NCI-H82 treated with DMSO at 0.1 percent for 48 hours (cell line): Measurements from ENCODE around the gene EYA2.
"Not testable (repeated sequence)": the region's sequence is repeated elsewhere in the genome, so short reads cannot be mapped to it uniquely, and the experiment has no call there.

Source experiments
- DNase-seq: peaks from one replicate; lab custom pipeline; 2025; ENCODE audit not compliant: unreplicated experiment; lab: John Stamatoyannopoulos, UW

EYA2 gene

DNA sequence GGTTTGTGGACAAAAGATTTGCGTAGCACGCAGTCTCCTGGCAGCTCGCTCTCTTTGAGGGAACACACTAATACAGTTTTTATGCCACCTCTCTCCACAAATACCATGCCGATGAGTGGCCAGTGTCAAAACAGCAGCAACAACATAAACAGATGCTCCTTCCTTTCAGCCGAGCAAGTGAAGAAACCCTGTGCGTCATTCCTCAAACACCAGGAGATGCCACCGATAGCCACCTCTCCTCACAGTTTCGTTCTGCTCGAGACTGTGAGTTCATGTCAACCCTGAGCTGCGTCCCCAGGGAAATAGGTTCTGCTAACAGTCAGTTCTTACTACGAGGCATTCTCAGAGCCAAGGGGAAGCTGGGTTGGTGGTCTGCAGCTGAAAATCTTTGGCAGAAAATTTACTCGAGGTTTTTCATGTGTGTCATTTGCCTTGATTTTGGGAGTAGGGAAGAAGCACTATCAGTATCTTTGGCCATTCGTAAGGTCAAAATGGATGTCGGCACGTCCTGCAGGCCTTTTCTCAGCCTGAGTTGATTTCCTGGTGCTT lies 59.9 kb downstream of the EYA2 start:
- no peak for DNase-seq

DNA sequence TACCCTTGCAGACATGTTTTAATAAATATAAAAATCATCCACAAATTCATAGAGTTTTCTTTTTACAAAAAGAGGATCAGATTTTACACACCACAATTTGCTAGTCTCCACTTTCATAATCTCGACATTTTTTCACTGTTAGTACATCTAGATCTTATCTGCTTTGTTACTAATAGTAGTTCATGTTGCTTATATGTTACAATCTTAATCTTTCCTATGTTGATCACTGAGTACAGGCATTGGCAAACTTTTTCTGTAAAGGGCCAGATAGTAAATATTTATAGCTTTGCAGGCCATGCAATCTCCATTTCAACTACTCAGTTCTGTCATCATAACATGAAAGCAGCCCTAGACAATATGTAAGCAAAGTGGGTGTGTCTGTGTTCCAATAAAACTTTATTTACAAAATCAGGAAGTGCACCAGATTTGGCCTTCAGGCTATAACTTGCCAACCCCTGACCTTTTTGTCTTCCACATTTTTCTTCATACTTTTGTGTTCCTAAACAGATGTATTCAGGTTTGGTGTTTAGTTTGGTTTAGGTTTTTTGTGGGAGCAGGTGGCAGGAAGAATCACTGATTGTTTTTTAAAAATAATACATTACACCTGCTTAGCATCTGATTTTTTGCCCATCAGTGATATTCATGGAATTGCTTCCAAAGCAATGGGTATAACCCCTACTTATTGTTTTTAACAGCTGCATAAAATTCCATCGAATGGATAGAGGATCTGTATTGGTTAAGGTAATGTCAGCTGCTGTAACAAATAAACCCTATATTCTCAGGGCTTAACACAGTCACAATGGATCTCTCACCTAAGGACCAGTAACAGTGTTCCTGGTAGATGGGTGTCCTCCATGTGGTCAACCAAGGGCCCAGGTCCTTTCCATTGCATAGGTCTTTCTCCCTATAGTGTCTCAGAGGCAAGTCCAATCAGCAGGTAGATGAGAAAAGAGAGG lies 61.2 kb downstream of the EYA2 start:
- no peak for DNase-seq

DNA sequence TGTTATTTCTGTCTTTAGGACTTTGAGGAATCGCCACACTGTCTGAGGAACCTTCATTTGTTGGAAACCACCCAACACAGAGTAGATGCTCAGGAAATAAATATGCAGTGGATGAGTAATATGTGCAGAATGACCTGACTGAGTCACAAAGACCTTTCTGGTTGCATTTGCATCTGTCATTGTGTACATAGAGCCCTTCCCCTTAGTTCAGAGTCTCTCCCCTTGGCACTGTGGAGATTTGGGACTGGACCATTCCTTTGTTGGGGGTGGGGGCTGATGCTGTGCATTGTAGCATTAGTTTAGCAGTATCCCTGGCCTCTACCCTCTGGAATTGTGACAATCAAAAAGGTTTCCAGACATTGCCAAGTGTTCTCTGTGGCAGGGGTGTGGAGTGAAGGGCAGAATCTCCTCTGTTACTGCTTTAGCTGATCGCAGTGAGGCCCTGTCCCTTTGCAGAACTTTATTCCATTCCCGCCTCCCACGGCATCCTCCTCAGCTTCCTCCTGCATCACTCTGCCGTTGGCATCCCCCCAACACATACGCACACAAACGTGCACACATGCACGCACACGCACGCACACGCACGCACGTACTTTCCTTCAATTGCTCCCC lies 64.5 kb downstream of the EYA2 start:
- DNase-seq, result no peak

DNA sequence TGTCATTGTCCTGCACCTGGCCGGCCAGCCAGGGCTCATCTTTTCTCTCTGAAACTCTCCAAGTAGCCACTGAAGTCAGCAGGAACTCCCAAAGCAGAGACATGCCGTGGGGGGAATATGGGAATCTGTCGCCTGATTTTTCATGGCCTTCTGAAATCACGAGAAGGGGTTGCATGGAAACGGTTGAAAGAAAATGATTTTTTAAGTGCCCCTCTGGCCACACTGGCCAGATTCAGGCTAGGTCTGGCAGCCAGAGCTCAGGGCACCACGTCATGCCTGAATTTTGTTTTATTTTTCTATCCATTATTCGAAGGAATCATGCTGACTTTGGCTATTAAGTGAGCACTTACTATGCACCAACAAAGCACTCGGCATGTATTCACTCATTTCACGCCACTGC lies 65.2 kb downstream of the EYA2 start:
- no peak for DNase-seq

DNA sequence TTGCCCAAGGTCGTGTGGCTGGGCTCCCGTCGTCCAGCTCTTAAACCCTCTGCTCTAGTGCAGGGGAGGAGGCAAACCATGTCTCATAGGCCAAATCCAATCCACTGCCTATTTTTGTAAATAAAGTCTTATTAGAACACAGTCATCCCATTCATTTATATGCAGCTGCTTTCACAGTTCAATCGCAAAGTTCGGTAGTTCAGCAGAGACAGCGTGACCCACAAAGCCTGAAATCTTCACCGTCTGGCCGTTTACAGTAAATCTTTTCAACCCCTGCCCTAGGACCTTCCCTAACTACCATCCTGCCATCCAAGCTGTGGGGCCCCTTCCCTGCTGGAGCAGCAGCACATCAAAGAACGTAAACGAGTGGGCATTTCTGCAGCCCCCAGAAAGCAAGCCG lies 65.9 kb downstream of the EYA2 start:
- DNase-seq, result no peak

DNA sequence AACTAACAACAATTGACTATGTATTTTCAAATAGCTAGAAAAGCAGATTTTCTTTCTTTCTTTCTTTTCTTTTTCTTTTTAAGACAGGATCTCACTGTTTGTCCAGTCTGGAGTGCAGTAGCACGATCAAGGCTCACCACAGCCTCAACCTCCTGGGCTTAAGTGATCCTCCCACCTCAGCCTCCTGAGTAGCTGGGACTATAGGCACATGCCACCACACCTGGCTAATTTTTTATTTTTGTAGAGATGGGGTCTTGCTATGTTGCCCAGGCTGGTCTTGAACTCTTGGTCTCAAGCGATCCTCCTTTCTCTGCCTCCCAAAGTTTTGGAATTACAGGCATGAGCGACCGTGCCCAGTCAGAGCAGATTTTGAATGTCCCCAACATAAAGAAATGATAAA lies 67.3 kb downstream of the EYA2 start:
- not testable (repeated sequence) for DNase-seq

DNA sequence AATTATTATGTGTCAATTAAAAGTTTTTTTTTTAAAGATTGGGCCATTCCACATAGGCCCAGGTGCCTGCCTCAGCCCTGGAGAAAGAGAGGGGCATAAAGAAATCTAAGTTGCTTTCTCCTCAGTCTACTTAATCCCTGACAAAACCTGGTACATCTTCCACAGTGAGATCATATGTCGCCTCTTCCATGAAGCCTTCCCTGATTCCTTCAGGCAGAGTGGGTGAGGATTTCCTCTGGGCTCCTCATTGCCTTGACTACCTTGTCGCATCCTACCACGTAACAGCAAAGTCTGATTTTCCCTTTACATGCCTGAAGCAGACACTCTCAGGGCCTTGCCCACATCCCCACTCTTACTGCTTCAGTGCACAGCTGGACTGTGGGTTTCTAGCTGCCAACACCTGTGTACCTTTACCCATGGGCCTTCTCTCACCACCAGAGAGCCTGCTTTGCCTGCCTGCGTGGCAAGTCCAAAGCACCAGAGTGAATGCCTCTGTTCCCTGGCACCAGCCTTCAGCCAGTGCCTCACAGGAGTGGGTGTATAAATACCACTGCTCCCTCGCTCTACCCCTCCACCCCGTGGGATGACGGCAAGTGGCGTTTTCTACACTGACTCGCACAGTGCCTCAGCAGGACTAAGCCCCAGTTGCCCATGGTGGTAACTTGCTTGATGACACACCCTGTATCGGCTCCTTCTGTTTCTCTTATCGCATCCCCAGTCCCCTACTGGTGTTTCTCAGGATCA lies 68.0 kb downstream of the EYA2 start:
- DNase-seq, result no peak

DNA sequence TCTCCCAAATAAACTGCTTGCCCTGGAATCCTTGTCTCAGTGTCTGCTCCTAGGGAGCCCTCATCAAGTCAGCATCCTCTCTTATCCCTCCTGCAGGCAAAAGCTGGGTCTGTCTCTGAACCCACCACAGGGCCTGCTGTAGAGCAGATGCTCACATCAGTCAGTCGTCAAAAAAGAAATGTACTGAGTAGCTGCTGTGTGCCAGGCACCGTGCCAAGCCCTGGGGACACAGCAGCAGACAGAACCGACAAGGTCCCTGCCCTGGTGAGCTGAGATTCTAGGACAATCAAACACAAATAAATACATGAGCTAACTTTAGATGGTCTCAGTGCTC lies 68.5 kb downstream of the EYA2 start:
- no peak for DNase-seq

DNA sequence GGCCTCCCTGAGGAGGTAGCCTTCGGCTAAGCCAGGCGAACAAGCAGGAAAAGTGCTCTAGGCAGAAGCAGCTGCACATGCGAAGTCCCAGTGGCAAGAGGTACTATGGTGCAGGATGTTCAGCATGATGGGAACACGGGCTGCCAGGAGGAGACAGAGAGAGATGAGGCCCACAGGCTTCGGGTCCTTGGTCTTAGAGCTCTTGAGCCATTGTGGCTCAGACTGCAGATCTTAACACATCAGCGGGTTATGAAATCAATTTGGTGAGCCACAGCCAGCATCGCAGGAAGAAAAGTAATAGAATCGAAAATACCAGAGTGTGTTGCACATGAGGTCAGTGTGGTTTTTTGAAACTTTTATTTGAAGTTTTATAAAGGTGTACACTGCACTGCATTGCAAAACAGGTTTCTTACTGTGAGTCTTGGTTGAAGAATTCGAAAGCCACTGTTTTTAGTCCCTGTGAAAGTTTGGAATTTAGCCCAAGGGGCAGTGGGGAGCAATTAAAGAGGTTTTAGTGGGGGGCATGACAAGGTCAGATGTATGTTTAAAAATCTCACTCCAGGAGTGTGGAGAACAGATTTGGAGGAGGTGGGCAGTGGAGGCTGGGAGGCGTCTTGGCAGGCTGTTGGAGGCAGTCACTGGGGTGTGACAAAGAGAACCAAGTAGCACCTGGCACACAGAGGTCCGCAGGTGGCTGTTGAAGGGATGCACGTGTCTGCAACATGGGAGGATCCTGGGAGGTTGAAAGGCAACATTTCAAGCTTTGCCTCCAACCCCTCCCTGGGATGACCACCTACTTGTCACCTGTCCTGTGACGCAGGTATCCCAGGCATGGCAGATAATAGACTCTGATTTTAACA lies 69.3 kb downstream of the EYA2 start:
- DNase-seq, result no peak

DNA sequence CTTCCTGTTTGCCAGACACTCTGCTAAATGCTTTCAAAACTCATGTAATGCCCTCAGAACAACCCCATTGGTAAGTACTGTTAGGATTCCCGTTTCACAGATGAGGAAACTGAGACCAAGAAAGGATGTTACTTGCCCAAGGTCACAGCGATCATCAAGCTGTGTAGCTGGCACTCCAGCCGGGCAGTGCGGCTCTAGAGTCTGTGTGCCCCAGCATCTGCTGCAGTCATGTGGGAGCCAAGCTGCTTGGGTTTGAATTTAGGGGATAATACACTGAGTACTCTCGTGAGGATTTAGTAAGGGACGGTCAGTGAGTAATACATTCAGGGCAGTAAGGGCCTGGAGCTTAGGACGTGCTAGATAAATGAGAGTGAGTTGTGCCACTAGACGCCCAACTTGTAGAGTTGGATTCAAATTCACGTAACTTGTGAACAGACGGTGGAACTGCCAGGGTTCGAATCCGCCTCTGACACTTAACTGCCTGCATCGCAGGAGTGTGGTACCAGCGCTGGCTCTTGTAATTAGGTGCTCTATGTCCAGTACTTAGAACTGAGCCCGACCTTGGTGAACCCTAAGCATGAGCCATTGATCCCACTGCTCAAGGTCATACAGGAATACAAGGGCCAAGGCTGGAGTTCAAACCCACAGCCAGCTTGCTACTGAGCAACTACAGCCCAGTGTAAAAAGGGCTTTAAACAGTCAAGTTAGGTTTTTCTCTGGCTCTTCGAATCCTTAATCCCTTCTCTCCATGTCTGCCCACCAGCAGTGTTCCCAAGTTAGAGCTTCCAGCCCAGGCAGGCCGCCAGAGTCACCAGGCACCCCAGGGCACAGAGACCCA lies 70.2 kb downstream of the EYA2 start:
- DNase-seq, result no peak

DNA sequence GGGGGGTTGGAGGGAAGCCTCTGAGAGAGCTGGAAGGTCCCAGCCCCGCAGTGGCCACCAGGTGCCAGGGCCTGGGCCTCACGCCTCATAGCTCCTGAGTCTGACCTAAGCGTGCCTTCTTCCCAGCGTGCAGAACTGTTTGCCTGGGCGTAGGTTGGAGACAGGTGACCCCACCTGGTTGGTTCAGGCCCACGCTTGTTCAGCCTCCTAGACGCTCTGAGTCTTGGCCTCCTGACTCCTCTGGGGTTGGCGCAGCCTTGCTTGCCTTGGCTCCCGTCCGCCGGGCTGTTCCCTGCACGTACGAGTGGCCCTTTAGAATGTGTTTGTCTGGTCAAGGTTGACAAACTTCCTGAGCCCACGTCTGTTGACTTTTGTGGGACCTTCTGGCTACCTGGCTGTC lies 70.8 kb downstream of the EYA2 start:
- no peak for DNase-seq

DNA sequence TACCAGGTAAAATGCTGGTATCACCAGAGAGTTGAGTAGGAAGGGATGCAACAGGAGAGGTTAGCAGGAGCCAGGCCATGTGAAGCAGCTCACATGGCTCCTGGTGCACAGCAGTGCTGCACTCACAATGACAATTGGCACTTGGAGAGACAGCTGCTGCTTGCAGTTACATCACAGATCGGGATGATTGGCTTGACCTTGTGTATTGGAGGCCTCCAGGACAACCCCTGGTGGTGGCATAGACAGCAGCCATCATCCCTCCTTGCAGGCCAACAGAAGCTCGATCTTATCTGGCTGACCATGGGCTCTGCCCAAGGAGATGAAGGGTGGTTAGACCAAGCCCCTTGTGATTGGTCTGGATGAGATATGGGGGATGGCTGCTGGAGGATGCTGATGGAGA lies 73.0 kb downstream of the EYA2 start:
- DNase-seq, result no peak

DNA sequence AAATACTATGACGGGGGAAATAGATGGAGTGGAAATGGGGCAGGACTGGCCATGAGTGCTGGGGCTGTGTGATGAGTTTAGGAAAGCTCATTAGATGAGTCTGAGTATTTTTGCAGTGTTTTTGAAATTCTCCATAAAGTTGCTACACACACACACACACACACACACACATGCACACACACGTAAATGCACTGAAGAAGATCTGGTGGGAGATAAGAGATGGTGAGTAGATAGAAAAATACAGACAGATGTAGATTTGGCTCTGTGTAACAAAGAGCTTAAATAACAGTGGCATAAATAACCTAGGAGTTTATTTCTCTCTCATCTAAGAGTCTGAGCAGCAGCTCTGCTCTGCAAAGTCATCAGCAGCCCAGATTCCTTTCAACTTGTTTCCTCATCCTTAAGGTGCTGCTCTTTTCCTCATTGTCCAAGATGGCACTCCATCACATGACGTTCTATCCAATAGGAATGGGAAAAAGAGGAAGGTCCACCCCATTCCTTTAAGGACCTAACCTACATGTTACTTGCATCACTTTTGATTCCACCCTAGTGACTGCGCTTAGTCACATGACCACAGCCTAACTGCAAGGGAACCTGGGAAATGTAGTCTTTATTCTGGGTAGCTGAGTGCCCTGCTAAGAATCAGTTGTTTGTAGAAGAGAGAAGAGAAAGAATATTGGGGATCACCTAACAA lies 76.4 kb downstream of the EYA2 start:
- peak; percentile 94 for DNase-seq

DNA sequence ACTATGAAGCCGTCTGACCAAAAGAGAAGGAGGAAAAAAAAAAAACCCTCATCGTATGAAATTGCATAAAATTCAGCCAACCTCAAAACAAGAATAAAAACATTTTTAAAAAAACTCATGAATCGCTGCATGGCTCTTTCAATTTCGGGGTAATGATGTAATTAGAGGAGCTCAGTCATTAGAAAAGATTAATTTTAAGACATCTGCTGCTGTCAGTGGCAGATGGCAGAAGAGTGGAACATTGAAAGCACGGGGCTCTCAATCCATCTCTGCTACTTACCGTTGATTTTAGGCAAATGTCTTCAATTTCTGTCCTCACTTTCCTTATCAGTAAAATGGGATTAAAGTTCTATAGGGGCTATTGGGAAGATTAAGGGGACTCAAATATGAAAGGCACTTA lies 79.1 kb downstream of the EYA2 start:
- DNase-seq, result peak; percentile 98

DNA sequence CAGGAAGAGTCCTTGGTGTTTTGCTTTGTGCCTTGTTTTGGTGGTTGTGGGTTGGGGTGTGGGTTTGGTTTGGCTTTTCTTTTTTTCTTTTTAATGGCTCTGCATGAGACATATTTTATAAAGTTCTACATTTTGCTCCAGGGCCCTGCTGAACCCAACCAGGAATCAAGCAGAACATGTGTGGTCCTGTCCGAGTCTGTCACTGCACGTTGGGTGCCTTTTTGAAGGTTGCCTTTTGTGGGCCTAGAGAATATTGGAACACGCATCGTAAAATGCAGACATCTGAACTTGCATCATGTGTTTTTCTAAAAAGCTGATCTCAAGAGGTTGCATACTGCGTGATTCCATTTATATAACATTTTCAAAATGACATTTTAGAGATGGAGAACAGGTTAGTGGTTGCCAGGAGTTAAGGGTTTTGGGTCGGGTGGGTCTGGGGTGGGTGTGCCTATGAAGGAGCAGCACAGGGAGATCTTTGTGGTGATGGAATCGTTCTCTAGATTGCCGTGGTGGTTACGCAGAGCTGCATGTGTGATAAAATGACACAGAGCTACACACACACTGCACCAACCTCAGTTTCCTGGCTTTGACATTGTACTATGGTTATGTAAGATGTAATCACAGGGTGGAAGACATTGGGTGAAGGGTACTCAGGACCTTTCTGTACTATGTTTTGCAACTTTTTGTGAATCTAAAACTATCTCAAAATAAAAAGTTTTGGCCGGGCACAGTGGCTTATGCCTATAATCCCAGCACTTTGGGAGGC lies 80.2 kb downstream of the EYA2 start:
- no peak for DNase-seq

DNA sequence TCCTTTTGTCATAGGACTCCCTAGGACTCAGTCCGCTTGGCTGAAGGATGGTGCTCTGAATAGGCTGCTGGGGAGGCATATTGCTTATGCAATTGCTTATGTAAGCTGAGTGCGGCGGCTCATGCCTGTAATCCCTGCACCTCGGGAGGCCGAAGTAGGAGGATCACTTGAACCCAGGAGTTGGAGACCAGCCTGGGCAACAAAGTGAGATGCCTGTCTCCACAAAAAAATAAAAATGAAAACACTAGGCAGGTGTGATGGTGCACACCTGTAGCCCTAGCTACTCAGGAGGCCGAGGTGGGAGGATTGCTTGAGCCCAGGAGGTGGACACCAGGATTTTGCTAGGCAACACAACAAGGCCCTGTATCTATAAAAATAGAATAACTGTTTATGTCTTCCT lies 81.3 kb downstream of the EYA2 start:
- no peak for DNase-seq

DNA sequence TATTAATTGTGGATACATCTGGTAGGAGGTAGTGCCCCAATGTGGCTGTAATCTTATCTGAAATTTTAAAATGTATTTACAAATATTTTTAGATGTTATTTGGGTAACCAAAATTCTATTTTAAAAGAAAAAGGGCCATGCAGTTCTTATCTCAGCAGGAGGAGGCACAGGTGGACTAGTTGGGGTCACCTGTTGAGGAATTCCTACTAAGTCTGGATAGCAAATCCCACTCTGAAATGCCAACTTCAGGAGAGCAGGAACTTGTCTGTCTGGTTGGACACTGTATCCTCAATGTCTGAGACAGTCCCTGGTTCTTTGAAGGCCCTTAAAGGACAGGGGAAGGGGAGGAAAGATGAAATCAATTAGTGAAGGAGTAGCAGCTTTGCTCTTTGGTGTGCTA lies 82.6 kb downstream of the EYA2 start:
- DNase-seq, result no peak

DNA sequence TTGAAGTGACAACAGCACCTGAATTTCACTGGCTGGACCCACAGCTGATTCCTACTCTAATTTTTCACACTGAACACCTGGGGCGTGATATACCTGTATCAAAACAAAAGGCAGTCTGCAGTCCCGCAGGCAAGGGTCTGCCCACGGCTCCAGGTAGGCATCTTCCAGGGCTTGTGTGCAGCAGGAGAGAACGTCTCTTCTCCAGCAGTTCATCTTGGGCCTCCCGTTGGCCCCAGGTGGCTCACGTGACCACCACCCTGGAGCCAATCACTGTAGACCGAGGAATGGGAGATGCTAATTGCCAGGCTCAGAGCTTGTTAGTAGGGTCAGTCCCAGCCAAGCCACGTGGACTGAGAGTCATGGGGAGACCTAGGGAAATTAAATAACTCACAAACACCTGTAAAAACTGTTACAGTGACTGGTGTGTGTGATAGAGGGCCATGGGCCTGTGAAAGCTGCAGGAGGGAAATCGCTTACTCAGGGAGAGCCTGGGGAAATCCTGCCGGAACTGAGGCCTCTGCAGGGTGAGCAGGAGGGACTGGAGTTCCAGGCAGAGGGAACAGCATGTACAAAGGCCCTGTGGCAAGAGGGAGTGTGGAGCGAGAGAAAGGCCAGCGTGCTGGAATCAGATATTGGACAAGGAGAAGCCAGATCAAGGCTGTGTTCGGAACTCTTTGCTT lies 83.4 kb downstream of the EYA2 start:
- DNase-seq, result peak; percentile 67
